Stomach (tissue), 9 donors: Measurements from ENCODE around the gene TRHDE. TPM values are rescaled to one million over a fixed set of nuclear protein-coding genes. Genes with fewer than 3 reads are reported as not detected.

Experiments used
- DNase-seq, 2 donors: peaks; one replicate each; pipeline versions ENCODE4 v3.0.0 to v3.0.0-alpha.2; 2013 to 2019
- H3K27ac ChIP-seq, 5 donors: fragments of 200-600 bp in 4 of 5; sonication (generic) in 4 of 5; one replicate each; pipeline ENCODE4 v1.5.1; 2013 to 2019; ENCODE audit warnings: mild to moderate bottlenecking in 1 of 5, moderate library complexity in 1 of 5
- H3K27me3 ChIP-seq, 3 donors: fragments of 200-600 bp; sonication (generic); one replicate each; pipeline ENCODE4 v1.5.1; 2017 to 2019; ENCODE audit warnings: mixed run types in 1 of 3
- H3K36me3 ChIP-seq, 4 donors: fragments of 200-600 bp; sonication (generic); 1 replicate in 3 of 4; 2 replicates in 1 of 4; pipeline ENCODE4 v1.5.1; 2016 to 2019
- H3K4me1 ChIP-seq, 4 donors: fragments of 200-600 bp; sonication (generic); one replicate each; pipeline ENCODE4 v1.5.1; 2016 to 2019
- H3K4me3 ChIP-seq, 4 donors: fragments of 200-600 bp; sonication (generic) in 3 of 4; one replicate each; pipeline ENCODE4 v1.5.1; 2016 to 2019; ENCODE audit warnings: mild to moderate bottlenecking in 1 of 4
- H3K9me3 ChIP-seq, 4 donors: fragments of 200-600 bp; sonication (generic); one replicate each; pipeline ENCODE4 v1.5.1; 2016 to 2019
- EP300 ChIP-seq: sonication (generic); formaldehyde crosslinking; IDR thresholded peaks from one replicate; pipeline ENCODE4 v1.6.1; 2017; ENCODE audit warnings: antibody characterized with exemption
- POLR2A ChIP-seq, 4 donors: fragments of 450-650 bp; IDR thresholded peaks; one replicate each; pipeline ENCODE4 v1.6.1; 2016; ENCODE audit warnings: antibody characterized with exemption in 4 of 4, control low read depth in 2 of 4, mild to moderate bottlenecking in 1 of 4, moderate library complexity in 1 of 4
- POLR2AphosphoS5 ChIP-seq, 3 donors: sonication (generic); formaldehyde crosslinking; IDR thresholded peaks; one replicate each; pipeline ENCODE4 v1.6.1; 2016; ENCODE audit warnings: antibody characterized with exemption in 3 of 3
- WGBS, 5 donors: extraction: QIAGEN DNeasy Blood & Tissue Kit in 3 of 5; methylation state at CpG; one replicate each; pipeline versions ENCODE4 v1.1.5 to v1.1.7; 2013 to 2018; 5-methylcytosine and 5-hydroxymethylcytosine counted together
- intact Hi-C: fragments of 100-400 bp; cut with DNase I; formaldehyde crosslinking; loops from one replicate; pipeline ENCODE4 v1.15.1; 2023; ENCODE audit warnings: low total_unique reads
- polyA plus RNA-seq, 3 donors: library from polyadenylated mRNA; stranded (reverse); fragments of 200-250 nt; gene quantifications; one replicate each; pipeline ENCODE4 v1.2.3, GENCODE V29; 2013
- total RNA-seq, 5 donors: library from RNA; depleted of rRNA; stranded (reverse); fragments of >200 nt; gene quantifications; one replicate each; pipeline versions ENCODE4 v1.1.0 to v1.2.3, GENCODE V29; 2014 to 2016
- TF ChIP-seq, protein P1 (sequence below), 7 experiments: fragments of 450-650 bp in 4 of 7; fragments of 200-600 bp in 3 of 7; sonication (generic) in 3 of 7; IDR thresholded peaks; one replicate each; pipeline ENCODE4 v1.5.1; 2016 to 2019; ENCODE audit warnings: antibody characterized with exemption in 7 of 7, control low read depth in 2 of 7, mild to moderate bottlenecking in 1 of 7
- donor health status: healthy with polysubstance abuse.
- donor health status: Bipolar disorder and iron deficiency.
- donor health status: healthy.

The TRHDE gene
- total and polyA plus RNA-seq, 8 donors: 0.13 to 75.3 (median 3.2) TPM

DNA sequence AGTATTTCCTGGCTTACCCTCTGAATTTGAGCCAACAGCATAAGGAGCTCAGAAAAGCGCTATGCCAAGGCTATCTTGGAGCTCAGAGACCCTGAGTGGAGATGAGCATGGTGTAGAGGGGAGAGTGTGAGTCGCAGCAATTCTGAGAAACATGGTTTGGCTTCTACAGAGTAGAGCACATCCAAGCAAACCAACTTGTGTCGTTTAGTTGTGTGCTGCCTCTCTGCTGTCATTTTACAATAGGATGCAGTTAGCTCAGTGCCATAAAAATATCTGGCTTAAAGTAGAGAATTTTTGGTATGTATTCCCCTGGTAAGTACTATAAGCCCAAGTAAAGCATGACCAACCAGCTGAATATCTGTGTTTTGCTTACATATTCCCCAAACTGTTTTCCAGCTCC is 249.2 kb downstream of the TRHDE start:
- 71 to 86% (median 78%) methylated on average over 3 of the region's 3 CpGs for WGBS, 5 donors

DNA sequence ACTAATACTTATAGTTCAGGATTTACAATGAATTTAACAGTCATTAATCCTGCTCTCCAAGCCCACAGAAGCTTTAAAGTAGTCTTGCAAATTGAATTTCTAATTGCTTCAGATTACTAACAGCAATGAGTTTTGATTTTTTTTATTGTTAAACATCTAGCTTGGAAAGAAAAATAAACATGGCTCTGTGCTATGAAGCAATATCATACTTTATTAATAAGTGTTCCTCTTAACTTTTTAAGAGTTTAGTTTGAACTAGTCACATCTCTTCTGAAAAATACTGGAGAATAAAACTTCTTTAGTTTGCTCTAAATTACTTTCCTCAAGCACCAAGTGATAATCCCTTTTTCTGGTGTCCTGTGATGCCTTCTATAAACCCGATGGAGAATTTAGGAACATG is 250.2 kb downstream of the TRHDE start:
- Histone ChIP-seq H3K4me3 (no peak overlapping the region), H3K27me3 (no peaks in the 10 kb centered on the region), H3K9me3 (no peaks in the 10 kb centered on the region), H3K4me1 (no peaks in the 10 kb centered on the region), H3K27ac (no peak overlapping the region), H3K36me3 (no peaks in the 10 kb centered on the region)
- no peak for DNase-seq
- TF ChIP-seq, protein P1, sequence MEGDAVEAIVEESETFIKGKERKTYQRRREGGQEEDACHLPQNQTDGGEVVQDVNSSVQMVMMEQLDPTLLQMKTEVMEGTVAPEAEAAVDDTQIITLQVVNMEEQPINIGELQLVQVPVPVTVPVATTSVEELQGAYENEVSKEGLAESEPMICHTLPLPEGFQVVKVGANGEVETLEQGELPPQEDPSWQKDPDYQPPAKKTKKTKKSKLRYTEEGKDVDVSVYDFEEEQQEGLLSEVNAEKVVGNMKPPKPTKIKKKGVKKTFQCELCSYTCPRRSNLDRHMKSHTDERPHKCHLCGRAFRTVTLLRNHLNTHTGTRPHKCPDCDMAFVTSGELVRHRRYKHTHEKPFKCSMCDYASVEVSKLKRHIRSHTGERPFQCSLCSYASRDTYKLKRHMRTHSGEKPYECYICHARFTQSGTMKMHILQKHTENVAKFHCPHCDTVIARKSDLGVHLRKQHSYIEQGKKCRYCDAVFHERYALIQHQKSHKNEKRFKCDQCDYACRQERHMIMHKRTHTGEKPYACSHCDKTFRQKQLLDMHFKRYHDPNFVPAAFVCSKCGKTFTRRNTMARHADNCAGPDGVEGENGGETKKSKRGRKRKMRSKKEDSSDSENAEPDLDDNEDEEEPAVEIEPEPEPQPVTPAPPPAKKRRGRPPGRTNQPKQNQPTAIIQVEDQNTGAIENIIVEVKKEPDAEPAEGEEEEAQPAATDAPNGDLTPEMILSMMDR (IDR thresholded peaks at IDR 0.05): no peak
- no peak for TF ChIP-seq EP300
- TF ChIP-seq POLR2A (IDR thresholded peaks at IDR 0.05): no peak
- no peak for TF ChIP-seq POLR2AphosphoS5 (IDR thresholded peaks at IDR 0.05)
- intact Hi-C loops: no loop called here
- WGBS, 5 donors: 18 to 57% (median 49%) methylated on average over 1 of the region's 1 CpG

More for the DNA sequence above, 249.2 kb downstream of the TRHDE start:
- H3K4me1 ChIP-seq: no peaks in the 10 kb centered on the region
- H3K27me3 ChIP-seq: no peaks in the 10 kb centered on the region
- no peak for TF ChIP-seq POLR2A (IDR thresholded peaks at IDR 0.05)
- TF ChIP-seq POLR2AphosphoS5 (IDR thresholded peaks at IDR 0.05): no peak
- TF ChIP-seq EP300: no peak
- TF ChIP-seq, protein P1 (IDR thresholded peaks at IDR 0.05): no peak
- no peak overlapping the region for H3K4me3 ChIP-seq
- intact Hi-C loops: no loop called here
- no peaks in the 10 kb centered on the region for H3K36me3 ChIP-seq
- DNase-seq: no peak
- H3K27ac ChIP-seq: no peak overlapping the region
- H3K9me3 ChIP-seq: no peaks in the 10 kb centered on the region

DNA sequence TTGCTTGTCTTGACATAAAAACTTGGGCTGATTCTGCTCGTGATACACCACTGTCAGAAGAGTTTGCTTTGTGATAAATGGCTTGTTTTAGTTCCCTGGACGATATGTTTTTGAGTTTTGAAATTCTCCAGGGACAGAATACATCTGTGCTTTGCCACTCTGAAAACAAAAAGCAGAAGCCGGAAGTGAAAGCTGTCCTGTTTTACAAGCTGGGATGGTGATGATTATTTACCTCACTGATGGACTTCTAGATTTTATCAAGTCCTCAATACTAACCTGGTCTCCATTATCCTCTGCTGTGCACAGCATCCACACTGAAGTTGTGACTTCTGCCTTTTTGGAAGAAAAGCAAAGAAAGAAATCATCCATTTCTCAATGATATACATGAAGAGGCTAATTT is 251.6 kb downstream of the TRHDE start:
- no peak overlapping the region for H3K4me3 ChIP-seq
- H3K36me3 ChIP-seq: no peaks in the 10 kb centered on the region
- peak in 1 of 2 donors; percentile 10 for DNase-seq
- TF ChIP-seq POLR2A (IDR thresholded peaks at IDR 0.05) (no peak), POLR2AphosphoS5 (IDR thresholded peaks at IDR 0.05) (no peak)
- TF ChIP-seq, protein P1 (IDR thresholded peaks at IDR 0.05): no peak
- intact Hi-C loops: no loop called here
- no peaks in the 10 kb centered on the region for H3K27me3 ChIP-seq
- no peaks in the 10 kb centered on the region for H3K4me1 ChIP-seq
- H3K27ac ChIP-seq: no peak overlapping the region
- WGBS, 5 donors: 14 to 25% (median 18%) methylated on average over 3 of the region's 3 CpGs
- H3K9me3 ChIP-seq: no peaks in the 10 kb centered on the region

DNA sequence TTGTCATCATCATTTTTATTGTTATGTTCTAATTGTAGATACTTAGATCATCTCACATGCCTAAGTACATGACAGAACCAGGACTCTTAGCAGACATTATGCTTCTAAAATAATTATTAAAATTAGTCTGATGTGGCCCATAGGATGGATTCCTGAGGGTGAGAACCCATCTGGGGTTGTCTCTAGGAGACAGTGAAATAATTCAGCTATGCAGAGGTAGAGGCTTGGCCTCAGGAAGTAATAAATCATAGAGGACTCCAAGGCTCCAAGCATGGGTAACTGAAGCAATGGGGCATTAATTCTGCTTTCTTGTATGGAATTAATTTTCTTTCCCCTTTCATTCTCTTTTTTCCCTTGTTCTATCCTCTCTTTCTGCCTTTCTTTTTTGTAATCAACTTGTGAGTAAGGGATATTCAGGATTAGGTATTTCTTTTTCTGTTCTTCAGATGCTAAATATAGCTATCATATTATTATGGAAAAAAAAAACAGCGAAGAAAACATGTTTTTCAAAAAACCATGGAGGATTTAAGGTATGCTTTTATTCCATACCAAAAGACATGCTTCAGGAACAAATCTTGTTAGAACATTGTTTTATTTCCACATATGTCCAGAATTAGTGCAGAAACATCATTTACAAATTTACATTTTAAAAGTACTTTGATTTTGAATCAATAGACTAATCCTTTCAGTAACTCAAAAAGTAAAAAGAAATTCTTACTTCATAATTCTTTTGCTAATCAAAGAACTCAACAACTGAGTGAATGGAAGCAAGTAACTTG is 263.2 kb downstream of the TRHDE start:
- Histone ChIP-seq H3K4me1 (no peaks in the 10 kb centered on the region), H3K27ac (no peak overlapping the region), H3K4me3 (no peak overlapping the region), H3K36me3 (no peaks in the 10 kb centered on the region), H3K27me3 (no peaks in the 10 kb centered on the region), H3K9me3 (no peaks in the 10 kb centered on the region)
- 79 to 91% (median 84%) methylated on average over 1 of the region's 1 CpG for WGBS, 5 donors
- intact Hi-C loops: no loop called here
- TF ChIP-seq POLR2AphosphoS5 (IDR thresholded peaks at IDR 0.05): no peak
- no peak for TF ChIP-seq EP300
- no peak for DNase-seq

DNA sequence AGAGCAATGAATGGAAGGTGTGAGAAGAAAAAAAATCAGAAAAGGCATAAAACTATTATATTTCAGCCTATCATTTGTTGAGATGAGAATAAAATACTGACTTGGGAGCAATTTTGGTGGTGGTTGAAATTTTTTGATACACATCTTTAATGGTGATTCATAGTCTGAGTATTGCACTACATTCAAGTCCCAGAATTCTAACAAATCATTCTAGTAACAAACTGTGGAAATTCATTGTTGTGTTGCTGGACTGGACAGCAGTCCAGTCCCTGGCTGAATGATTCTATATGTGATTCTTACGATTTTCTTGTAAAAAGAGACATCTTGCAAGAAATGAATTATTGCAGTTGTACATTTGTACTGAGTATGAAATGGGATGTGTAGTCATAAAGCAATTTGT is 268.6 kb downstream of the TRHDE start:
- Histone ChIP-seq H3K9me3 (no peaks in the 10 kb centered on the region), H3K27ac (no peak overlapping the region), H3K4me1 (no peaks in the 10 kb centered on the region), H3K4me3 (no peak overlapping the region), H3K36me3 (no peaks in the 10 kb centered on the region), H3K27me3 (no peaks in the 10 kb centered on the region)
- WGBS, 5 donors: 37 to 69% (median 55%) methylated on average over 1 of the region's 1 CpG
- no peak for TF ChIP-seq POLR2AphosphoS5 (IDR thresholded peaks at IDR 0.05)
- TF ChIP-seq, protein P1 (IDR thresholded peaks at IDR 0.05): no peak
- TF ChIP-seq POLR2A (IDR thresholded peaks at IDR 0.05): no peak
- no peak for TF ChIP-seq EP300
- intact Hi-C loops: no loop called here
- DNase-seq: no peak
